Measurements from ENCODE around the gene MGAT5.
A peak's percentile ranks its signal among the peaks of the same experiment; 100 is the strongest.

MGAT5 gene

DNA sequence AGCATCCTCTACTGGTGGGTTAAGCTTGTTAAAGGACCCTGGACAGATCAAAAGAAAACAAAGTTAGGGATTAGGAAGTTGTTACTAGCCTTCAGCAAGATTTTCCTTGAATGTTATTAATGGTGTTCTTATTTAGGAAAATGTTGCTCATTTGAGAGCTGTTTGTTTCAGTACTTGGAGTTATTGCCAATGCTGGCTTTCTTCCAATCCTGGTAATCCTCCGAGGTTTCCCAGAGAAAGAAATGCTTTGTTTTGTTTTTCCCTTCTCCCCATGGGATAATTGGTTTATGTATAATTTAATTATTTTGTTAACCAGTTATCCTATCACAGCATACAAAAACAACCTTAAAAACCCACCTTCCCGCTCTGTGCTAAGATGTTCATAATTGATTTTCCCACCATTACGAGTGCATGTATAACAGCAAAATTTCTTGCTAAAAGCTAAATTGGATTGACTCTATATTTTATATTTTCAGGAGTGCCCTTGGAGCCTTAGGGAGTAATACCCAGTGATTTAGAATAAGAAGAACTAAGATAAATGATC lies 79.8 kb downstream of the MGAT5 start:
- H3K9me3 ChIP-seq = no peaks in the 10 kb centered on the region
- no peak overlapping the region for H3K4me3 ChIP-seq (ENCODE audit: low read depth in 1 of 2, low read length in 1 of 2)
- H3K4me1 ChIP-seq (ENCODE audit: control insufficient read depth in 1 of 2, insufficient read depth in 1 of 2, low read depth in 1 of 2, low read length in 1 of 2) = peaks cover 10 to 16% of the 10 kb centered on the region in 2 experiments
- no peaks in the 10 kb centered on the region for H3K36me3 ChIP-seq
- H3K27ac ChIP-seq = no peak overlapping the region
- H3K27me3 ChIP-seq = no peaks in the 10 kb centered on the region
- TF ChIP-seq, protein P1, sequence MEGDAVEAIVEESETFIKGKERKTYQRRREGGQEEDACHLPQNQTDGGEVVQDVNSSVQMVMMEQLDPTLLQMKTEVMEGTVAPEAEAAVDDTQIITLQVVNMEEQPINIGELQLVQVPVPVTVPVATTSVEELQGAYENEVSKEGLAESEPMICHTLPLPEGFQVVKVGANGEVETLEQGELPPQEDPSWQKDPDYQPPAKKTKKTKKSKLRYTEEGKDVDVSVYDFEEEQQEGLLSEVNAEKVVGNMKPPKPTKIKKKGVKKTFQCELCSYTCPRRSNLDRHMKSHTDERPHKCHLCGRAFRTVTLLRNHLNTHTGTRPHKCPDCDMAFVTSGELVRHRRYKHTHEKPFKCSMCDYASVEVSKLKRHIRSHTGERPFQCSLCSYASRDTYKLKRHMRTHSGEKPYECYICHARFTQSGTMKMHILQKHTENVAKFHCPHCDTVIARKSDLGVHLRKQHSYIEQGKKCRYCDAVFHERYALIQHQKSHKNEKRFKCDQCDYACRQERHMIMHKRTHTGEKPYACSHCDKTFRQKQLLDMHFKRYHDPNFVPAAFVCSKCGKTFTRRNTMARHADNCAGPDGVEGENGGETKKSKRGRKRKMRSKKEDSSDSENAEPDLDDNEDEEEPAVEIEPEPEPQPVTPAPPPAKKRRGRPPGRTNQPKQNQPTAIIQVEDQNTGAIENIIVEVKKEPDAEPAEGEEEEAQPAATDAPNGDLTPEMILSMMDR (IDR thresholded peaks at IDR 0.05) = no peak

DNA sequence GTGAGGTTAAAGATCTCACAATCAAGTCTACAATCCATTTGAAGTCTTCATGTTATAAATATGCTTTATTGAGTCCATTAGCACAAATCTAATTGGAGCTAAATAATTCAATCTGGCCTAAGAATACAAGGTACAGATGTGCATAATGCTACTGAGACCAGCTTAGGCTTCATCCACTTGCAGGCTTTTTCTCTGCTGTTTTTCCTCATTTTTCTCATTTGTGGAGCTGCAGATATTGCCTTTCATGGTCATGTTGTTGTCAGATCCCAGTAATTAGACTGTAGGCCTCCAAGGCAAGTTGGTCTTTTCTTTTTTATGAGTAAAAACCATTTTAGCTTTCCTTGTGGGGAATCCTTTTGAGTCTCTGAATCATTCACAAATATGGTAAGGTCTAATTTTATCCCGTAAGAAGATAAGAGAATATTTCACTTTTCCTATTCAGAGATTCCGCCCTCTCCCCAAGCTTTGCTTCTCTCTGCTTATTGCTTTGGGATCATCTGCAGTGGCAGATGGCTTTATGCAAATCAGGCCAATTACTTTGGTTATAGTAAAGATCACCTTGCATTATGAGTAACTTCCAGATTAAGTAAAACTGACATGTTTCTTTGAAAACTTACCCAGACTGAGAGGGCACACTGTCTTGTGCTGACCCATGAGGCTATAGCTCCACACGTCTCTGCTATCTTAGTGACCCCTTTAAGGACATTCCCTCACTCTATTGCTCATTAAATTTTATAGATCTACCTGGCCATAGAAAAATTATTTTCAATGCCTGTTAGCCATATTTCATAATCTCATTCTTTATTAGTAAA lies 80.9 kb downstream of the MGAT5 start:
- TF ChIP-seq, protein P1 (IDR thresholded peaks at IDR 0.05) = no peak
- Histone ChIP-seq H3K27ac (no peak overlapping the region), H3K4me3 (ENCODE audit: low read depth in 1 of 2, low read length in 1 of 2) (no peak overlapping the region), H3K27me3 (no peaks in the 10 kb centered on the region), H3K9me3 (no peaks in the 10 kb centered on the region), H3K4me1 (ENCODE audit: control insufficient read depth in 1 of 2, insufficient read depth in 1 of 2, low read depth in 1 of 2, low read length in 1 of 2) (peaks cover 10 to 17% of the 10 kb centered on the region in 2 experiments), H3K36me3 (no peaks in the 10 kb centered on the region)

DNA sequence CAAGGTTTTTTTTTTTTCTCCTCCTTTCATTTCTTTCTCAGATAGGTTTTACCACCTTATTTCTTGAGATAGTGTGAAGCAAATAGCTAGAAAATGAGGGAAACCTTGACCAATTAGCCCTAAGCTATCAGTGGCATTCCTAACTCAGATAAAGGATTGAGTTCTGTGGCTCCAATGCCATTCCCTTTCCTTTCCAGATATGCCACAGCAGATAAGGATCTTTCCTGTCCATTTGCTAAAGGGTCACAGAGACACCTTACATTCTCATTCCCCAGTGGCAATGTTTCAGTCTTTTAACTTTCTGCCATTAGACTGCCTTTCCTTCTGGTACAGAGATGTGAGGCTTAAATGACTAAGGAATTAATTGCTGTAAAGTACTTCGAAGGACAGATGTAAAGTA lies 81.7 kb downstream of the MGAT5 start:
- Histone ChIP-seq H3K4me3 (ENCODE audit: low read depth in 1 of 2, low read length in 1 of 2) (no peak overlapping the region), H3K4me1 (ENCODE audit: control insufficient read depth in 1 of 2, insufficient read depth in 1 of 2, low read depth in 1 of 2, low read length in 1 of 2) (peaks cover 11 to 23% of the 10 kb centered on the region in 2 experiments), H3K27ac (no peak overlapping the region), H3K9me3 (no peaks in the 10 kb centered on the region), H3K27me3 (no peaks in the 10 kb centered on the region), H3K36me3 (no peaks in the 10 kb centered on the region)
- TF ChIP-seq, protein P1 (IDR thresholded peaks at IDR 0.05) = no peak

DNA sequence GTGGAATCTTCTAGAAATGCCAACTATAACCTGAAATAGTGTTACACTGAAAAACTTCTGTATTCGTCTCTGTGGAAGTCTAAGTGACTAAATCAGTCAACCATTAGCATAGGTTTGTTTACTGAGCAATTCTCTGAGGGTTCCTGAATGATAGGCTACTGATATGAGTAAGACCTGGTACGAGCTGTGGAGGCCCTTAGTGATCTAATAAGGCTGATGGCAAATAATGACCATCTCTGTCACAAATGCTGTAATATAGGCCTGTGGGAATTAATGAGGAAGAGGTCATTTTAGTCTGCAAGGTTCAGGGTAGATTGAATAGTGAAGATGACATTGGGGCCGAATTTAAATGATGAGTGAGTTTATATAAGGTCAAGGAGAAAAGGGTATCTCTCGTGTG lies 82.5 kb downstream of the MGAT5 start:
- H3K27ac ChIP-seq = no peak overlapping the region
- peaks cover 18 to 31% of the 10 kb centered on the region in 2 experiments for H3K4me1 ChIP-seq (ENCODE audit: control insufficient read depth in 1 of 2, insufficient read depth in 1 of 2, low read depth in 1 of 2, low read length in 1 of 2)
- H3K27me3 ChIP-seq = no peaks in the 10 kb centered on the region
- H3K4me3 ChIP-seq (ENCODE audit: low read depth in 1 of 2, low read length in 1 of 2) = no peak overlapping the region
- no peaks in the 10 kb centered on the region for H3K36me3 ChIP-seq
- TF ChIP-seq, protein P1 (IDR thresholded peaks at IDR 0.05) = no peak
- no peaks in the 10 kb centered on the region for H3K9me3 ChIP-seq

DNA sequence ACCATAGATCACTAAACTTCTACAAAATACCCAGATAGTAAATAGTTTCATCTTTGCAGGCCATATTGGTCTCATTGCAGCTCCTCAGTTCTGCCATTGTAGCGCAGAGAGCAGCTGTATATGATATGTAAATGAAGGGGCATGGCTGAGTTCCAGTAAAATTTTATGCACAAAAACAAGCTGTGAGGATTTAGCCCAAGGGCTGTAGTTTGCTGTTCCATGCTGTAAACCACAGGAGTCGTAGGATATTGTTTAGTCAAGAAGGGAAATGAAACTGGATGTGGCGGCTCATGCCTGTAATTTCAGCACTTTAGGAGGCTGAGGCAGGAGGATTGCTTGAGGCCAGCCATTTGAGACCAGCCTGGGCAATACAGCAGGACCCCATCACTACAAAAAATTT lies 83.0 kb downstream of the MGAT5 start:
- no peaks in the 10 kb centered on the region for H3K9me3 ChIP-seq
- no peaks in the 10 kb centered on the region for H3K36me3 ChIP-seq
- TF ChIP-seq, protein P1 (IDR thresholded peaks at IDR 0.05) = no peak
- H3K4me3 ChIP-seq (ENCODE audit: low read depth in 1 of 2, low read length in 1 of 2) = no peak overlapping the region
- peaks cover 24 to 36% of the 10 kb centered on the region in 2 experiments for H3K4me1 ChIP-seq (ENCODE audit: control insufficient read depth in 1 of 2, insufficient read depth in 1 of 2, low read depth in 1 of 2, low read length in 1 of 2)
- H3K27ac ChIP-seq = peak overlapping the region; percentile 78
- no peaks in the 10 kb centered on the region for H3K27me3 ChIP-seq
